ENCODE measurements around the gene ACAP2.

Gene ACAP2

GRCh38 chr3:195224980-195225580 is 217.7 kb downstream of the ACAP2 start:
- no peak for DNase-seq (ENCODE audit: extremely low read depth in 1 of 2, low read depth in 1 of 2)
